HG03342 (cell line): Measurements from ENCODE around the gene NFATC1.

Experiments used
- ATAC-seq: cut with Tn5 transposase; IDR thresholded peaks from one replicate; pipeline ENCODE4 v1.9.1; 2021; ENCODE audit warnings: mild to moderate bottlenecking, moderate library complexity; ENCODE audit not compliant: unreplicated experiment

NFATC1 gene

GRCh38 chr18:79560042-79560860 is 164.5 kb downstream of the NFATC1 start:
- ATAC-seq, result no peak

- no peak for ATAC-seq
Measured at GRCh38 chr18:79560861-79561210, 165.1 kb downstream of the NFATC1 start.

- ATAC-seq, result no peak
Measured at GRCh38 chr18:79563949-79564348, 168.2 kb downstream of the NFATC1 start.

- ATAC-seq, result no peak
Measured at GRCh38 chr18:79564441-79564840, 168.7 kb downstream of the NFATC1 start.

- no peak for ATAC-seq
Measured at GRCh38 chr18:79566771-79567431, 171.2 kb downstream of the NFATC1 start.

- no peak for ATAC-seq
Measured at GRCh38 chr18:79567481-79568147, 171.9 kb downstream of the NFATC1 start.

GRCh38 chr18:79568543-79569205 is 172.9 kb downstream of the NFATC1 start:
- ATAC-seq, result no peak

- ATAC-seq, result no peak
Measured at GRCh38 chr18:79569720-79570119, 174.0 kb downstream of the NFATC1 start.

GRCh38 chr18:79570266-79571201 is 174.8 kb downstream of the NFATC1 start:
- no peak for ATAC-seq

GRCh38 chr18:79571211-79572092 is 175.7 kb downstream of the NFATC1 start:
- ATAC-seq, result no peak

- ATAC-seq, result no peak
Measured at GRCh38 chr18:79572093-79572780, 176.5 kb downstream of the NFATC1 start.

GRCh38 chr18:79572848-79573451 is 177.2 kb downstream of the NFATC1 start:
- ATAC-seq, result no peak

GRCh38 chr18:79573921-79574491 is 178.3 kb downstream of the NFATC1 start:
- ATAC-seq, result no peak

- no peak for ATAC-seq
Measured at GRCh38 chr18:79574938-79575525, 179.3 kb downstream of the NFATC1 start.

- ATAC-seq, result no peak
Measured at GRCh38 chr18:79575891-79576685, 180.4 kb downstream of the NFATC1 start.

GRCh38 chr18:79576686-79577351 is 181.1 kb downstream of the NFATC1 start:
- ATAC-seq, result no peak
